ENCODE data around the gene UBTF. TPM values are rescaled to one million over a fixed set of nuclear protein-coding genes. Genes with fewer than 3 reads are reported as not detected.

Gene UBTF

GRCh38 chr17:44159519-44160210 lies 59.8 kb downstream of the UBTF start:
- H2BK5ac ChIP-seq (ENCODE audit: low read length): no peak overlapping the region
- no peaks in the 10 kb centered on the region for H3K27me3 ChIP-seq (ENCODE audit: insufficient read depth, low read length, poor library complexity)
- H3K23ac ChIP-seq (ENCODE audit: low read length): no peak overlapping the region
- H3K18ac ChIP-seq (ENCODE audit: low read length): no peak overlapping the region
- H4K8ac ChIP-seq (ENCODE audit: low read depth, low read length): no peak overlapping the region
- no peak overlapping the region for H3K27ac ChIP-seq (ENCODE audit: low read depth, low read length)
- no peak for DNase-seq
- no peak overlapping the region for H3K4ac ChIP-seq (ENCODE audit: low read depth, low read length)
- H2AK5ac ChIP-seq (ENCODE audit: low read length): no peak overlapping the region
- no peaks in the 10 kb centered on the region for H3K79me1 ChIP-seq (ENCODE audit: low read length)
- H3K4me2 ChIP-seq (ENCODE audit: low read length): no peak overlapping the region
- H3K4me1 ChIP-seq (ENCODE audit: control insufficient read depth, low read depth, low read length): no peaks in the 10 kb centered on the region
- no peak overlapping the region for H4K5ac ChIP-seq (ENCODE audit: low read length)
- H3K9ac ChIP-seq (ENCODE audit: low read length): no peak overlapping the region
- H3K36me3 ChIP-seq (ENCODE audit: control insufficient read depth, insufficient read depth, low read length): peaks cover 9% of the 10 kb centered on the region
- no peak overlapping the region for H3K56ac ChIP-seq (ENCODE audit: low read length)
- H2BK120ac ChIP-seq (ENCODE audit: low read depth, low read length): no peak overlapping the region
- no CpG with 5 or more reads among the region's 15 CpGs for WGBS (ENCODE audit: extremely low coverage, insufficient coverage, low lambda C conversion rate)
- H3K4me3 ChIP-seq (ENCODE audit: low read length): no peak overlapping the region
- H2BK15ac ChIP-seq (replicated peaks; ENCODE audit: low read depth): no peak overlapping the region
- H3K79me2 ChIP-seq (ENCODE audit: control insufficient read depth, insufficient read depth, low read length): no peaks in the 10 kb centered on the region

- Histone ChIP-seq H3K18ac (ENCODE audit: low read length) (no peak overlapping the region), H2AK5ac (ENCODE audit: low read length) (no peak overlapping the region), H3K23ac (ENCODE audit: low read length) (no peak overlapping the region), H3K4ac (ENCODE audit: low read depth, low read length) (no peak overlapping the region), H2BK15ac (replicated peaks; ENCODE audit: low read depth) (no peak overlapping the region), H3K4me3 (ENCODE audit: low read length) (no peak overlapping the region), H2BK120ac (ENCODE audit: low read depth, low read length) (no peak overlapping the region), H3K79me2 (ENCODE audit: control insufficient read depth, insufficient read depth, low read length) (peaks cover 14% of the 10 kb centered on the region), H4K8ac (ENCODE audit: low read depth, low read length) (no peak overlapping the region), H3K27me3 (ENCODE audit: insufficient read depth, low read length, poor library complexity) (no peaks in the 10 kb centered on the region), H3K4me1 (ENCODE audit: control insufficient read depth, low read depth, low read length) (no peaks in the 10 kb centered on the region), H3K56ac (ENCODE audit: low read length) (no peak overlapping the region), H3K4me2 (ENCODE audit: low read length) (no peak overlapping the region), H4K5ac (ENCODE audit: low read length) (no peak overlapping the region), H3K27ac (ENCODE audit: low read depth, low read length) (no peak overlapping the region), H3K79me1 (ENCODE audit: low read length) (peaks cover 12% of the 10 kb centered on the region), H3K9ac (ENCODE audit: low read length) (no peak overlapping the region), H2BK5ac (ENCODE audit: low read length) (no peak overlapping the region), H3K36me3 (ENCODE audit: control insufficient read depth, insufficient read depth, low read length) (peaks cover 14% of the 10 kb centered on the region)
- WGBS (ENCODE audit: extremely low coverage, insufficient coverage, low lambda C conversion rate): no CpG with 5 or more reads among the region's 2 CpGs
- no peak for DNase-seq
Observed at GRCh38 chr17:44155488-44155887, 64.0 kb downstream of the UBTF start.

Small RNAs within 50 kb of the gene (small RNA-seq; reads per million reads assigned to genes)
- gene MIR6782 (ENCODE audit: insufficient read depth): not detected

Measured in mesendoderm (in vitro differentiated cells).